HEK293 (cell line): ENCODE data around the gene PRCD.
A peak's percentile ranks its signal among the peaks of the same experiment; 100 is the strongest.

ENCODE experiments used
- CTCF ChIA-PET: fragments of 350-600 bp; formaldehyde crosslinking; extraction: SDS; loops from one replicate; lab custom pipeline; 2021; ENCODE audit warnings: antibody characterized with exemption; lab: Yijun Ruan, JAX
- POLR2A ChIA-PET: fragments of 300-600 bp; formaldehyde crosslinking; extraction: SDS; loops from one replicate; lab custom pipeline; 2020; ENCODE audit warnings: antibody characterized with exemption, inconsistent platforms; lab: Yijun Ruan, JAX
- H3K27ac ChIP-seq: fragments of 200-500 bp; sonication (Bioruptor generic); 2 replicates; pipeline ENCODE4 v1.5.1; 2014; ENCODE audit warnings: low read depth, low read length, control low read depth, inconsistent platforms; ENCODE audit errors: extremely low read depth
- H3K36me3 ChIP-seq, 2 experiments: fragments of 200-500 bp in 1 of 2; sonication (Bioruptor generic) in 1 of 2; 1 replicate in 1 of 2; 2 replicates in 1 of 2; pipeline ENCODE4 v1.5.1; 2014 to 2017; ENCODE audit warnings: inconsistent platforms in 2 of 2, low read length in 2 of 2; ENCODE audit not compliant: control insufficient read depth in 2 of 2, insufficient read depth in 1 of 2
- H3K4me1 ChIP-seq: fragments of 200-500 bp; sonication (Bioruptor generic); 2 replicates; pipeline ENCODE4 v1.5.1; 2014; ENCODE audit warnings: mild to moderate bottlenecking, low read length, inconsistent platforms; ENCODE audit not compliant: control insufficient read depth, insufficient read depth
- H3K4me3 ChIP-seq: 2 replicates; pipeline ENCODE4 v1.5.1; 2011; ENCODE audit warnings: low read depth, mild to moderate bottlenecking, control low read depth, low read length, moderate library complexity
- H3K9me3 ChIP-seq: fragments of 200-500 bp; sonication (Bioruptor generic); 2 replicates; pipeline ENCODE4 v1.5.1; 2014; ENCODE audit warnings: low read depth, low read length, inconsistent platforms; ENCODE audit not compliant: control insufficient read depth, insufficient read depth
- MEIS1 ChIP-seq: sonication (generic); formaldehyde crosslinking; IDR thresholded peaks from 2 replicates; pipeline ENCODE4 v1.8.1; 2022; ENCODE audit warnings: missing genetic modification reagents, mild to moderate bottlenecking, borderline replicate concordance
- OVOL3 ChIP-seq: fragments of 450-650 bp; formaldehyde crosslinking; IDR thresholded peaks from 2 replicates; pipeline ENCODE4 v1.5.1; 2016; ENCODE audit warnings: missing biosample characterization, missing genetic modification characterization
- SP2 ChIP-seq: fragments of 450-650 bp; formaldehyde crosslinking; IDR thresholded peaks from 2 replicates; pipeline ENCODE4 v1.5.1; 2016; ENCODE audit warnings: missing biosample characterization, missing genetic modification characterization
- WT1 ChIP-seq: fragments of 450-650 bp; formaldehyde crosslinking; IDR thresholded peaks from 2 replicates; pipeline ENCODE4 v1.5.1; 2016; ENCODE audit warnings: missing biosample characterization, missing genetic modification characterization
- ZBTB20 ChIP-seq: fragments of 450-650 bp; formaldehyde crosslinking; IDR thresholded peaks from 2 replicates; pipeline ENCODE4 v1.5.1; 2016; ENCODE audit warnings: missing biosample characterization, missing genetic modification characterization
- ZEB2 ChIP-seq: fragments of 450-650 bp; formaldehyde crosslinking; IDR thresholded peaks from 2 replicates; pipeline ENCODE4 v1.5.1; 2016; ENCODE audit warnings: missing biosample characterization, missing genetic modification characterization
- ZFHX2 ChIP-seq: fragments of 450-650 bp; formaldehyde crosslinking; conservative IDR thresholded peaks from 2 replicates; pipeline ENCODE4 v1.5.1; 2016; ENCODE audit warnings: missing biosample characterization, missing genetic modification characterization
- ZNF133 ChIP-seq: fragments of 450-650 bp; formaldehyde crosslinking; IDR thresholded peaks from 2 replicates; pipeline ENCODE4 v1.5.1; 2016; ENCODE audit warnings: missing biosample characterization, missing genetic modification characterization
- ZNF23 ChIP-seq: fragments of 450-650 bp; formaldehyde crosslinking; IDR thresholded peaks from 2 replicates; pipeline ENCODE4 v1.5.1; 2016; ENCODE audit warnings: missing biosample characterization, missing genetic modification characterization, borderline replicate concordance
- ZNF302 ChIP-seq: fragments of 450-650 bp; formaldehyde crosslinking; IDR thresholded peaks from 2 replicates; pipeline ENCODE4 v1.5.1; 2016; ENCODE audit warnings: missing biosample characterization, missing genetic modification characterization, low read depth
- ZNF335 ChIP-seq: fragments of 450-650 bp; formaldehyde crosslinking; conservative IDR thresholded peaks from 2 replicates; pipeline ENCODE4 v1.5.1; 2016; ENCODE audit warnings: missing biosample characterization, missing genetic modification characterization
- ZNF366 ChIP-seq: fragments of 450-650 bp; formaldehyde crosslinking; conservative IDR thresholded peaks from 2 replicates; pipeline ENCODE4 v1.5.1; 2016; ENCODE audit warnings: missing biosample characterization, missing genetic modification characterization
- ZNF423 ChIP-seq: fragments of 450-650 bp; formaldehyde crosslinking; IDR thresholded peaks from 2 replicates; pipeline ENCODE4 v1.5.1; 2016; ENCODE audit warnings: missing biosample characterization, missing genetic modification characterization
- ZNF521 ChIP-seq: fragments of 450-650 bp; formaldehyde crosslinking; IDR thresholded peaks from 2 replicates; pipeline ENCODE4 v1.5.1; 2017; ENCODE audit warnings: missing biosample characterization, mild to moderate bottlenecking, missing genetic modification characterization
- ZNF585B ChIP-seq: fragments of 450-650 bp; formaldehyde crosslinking; IDR thresholded peaks from 2 replicates; pipeline ENCODE4 v1.5.1; 2016; ENCODE audit warnings: missing biosample characterization, missing genetic modification characterization
- ZNF600 ChIP-seq: fragments of 450-650 bp; formaldehyde crosslinking; IDR thresholded peaks from 2 replicates; pipeline ENCODE4 v1.5.1; 2016; ENCODE audit warnings: missing biosample characterization, missing genetic modification characterization
- ZNF610 ChIP-seq: fragments of 450-650 bp; formaldehyde crosslinking; IDR thresholded peaks from 2 replicates; pipeline ENCODE4 v1.5.1; 2016; ENCODE audit warnings: missing biosample characterization, missing genetic modification characterization, borderline replicate concordance
- ZNF768 ChIP-seq: fragments of 450-650 bp; formaldehyde crosslinking; IDR thresholded peaks from 2 replicates; pipeline ENCODE4 v1.5.1; 2018; ENCODE audit warnings: missing biosample characterization, mild to moderate bottlenecking, missing genetic modification characterization
- ZNF776 ChIP-seq: fragments of 450-650 bp; formaldehyde crosslinking; IDR thresholded peaks from 2 replicates; pipeline ENCODE4 v1.5.0; 2017; ENCODE audit warnings: missing biosample characterization, missing genetic modification characterization, borderline replicate concordance
- TF ChIP-seq, protein P1 (sequence below): fragments of 450-650 bp; formaldehyde crosslinking; IDR thresholded peaks from 2 replicates; pipeline ENCODE4 v1.5.1; 2016; ENCODE audit warnings: missing biosample characterization, missing genetic modification characterization
- TF ChIP-seq, protein P2 (sequence below): fragments of 450-650 bp; formaldehyde crosslinking; IDR thresholded peaks from 2 replicates; pipeline ENCODE4 v1.5.1; 2016; ENCODE audit warnings: missing biosample characterization, missing genetic modification characterization
- TF ChIP-seq, protein P3 (sequence below): fragments of 450-650 bp; formaldehyde crosslinking; IDR thresholded peaks from 2 replicates; pipeline ENCODE4 v1.5.1; 2016; ENCODE audit warnings: missing biosample characterization, missing genetic modification characterization
- TF ChIP-seq, protein P4 (sequence below): fragments of 450-650 bp; IDR thresholded peaks from 2 replicates; pipeline ENCODE4 v1.5.1; 2018; ENCODE audit warnings: missing biosample characterization, mild to moderate bottlenecking, missing genetic modification characterization
- TF ChIP-seq, protein P5 (sequence below): fragments of 450-650 bp; formaldehyde crosslinking; IDR thresholded peaks from 2 replicates; pipeline ENCODE4 v1.5.1; 2016; ENCODE audit warnings: missing biosample characterization, missing genetic modification characterization

The PRCD gene

DNA sequence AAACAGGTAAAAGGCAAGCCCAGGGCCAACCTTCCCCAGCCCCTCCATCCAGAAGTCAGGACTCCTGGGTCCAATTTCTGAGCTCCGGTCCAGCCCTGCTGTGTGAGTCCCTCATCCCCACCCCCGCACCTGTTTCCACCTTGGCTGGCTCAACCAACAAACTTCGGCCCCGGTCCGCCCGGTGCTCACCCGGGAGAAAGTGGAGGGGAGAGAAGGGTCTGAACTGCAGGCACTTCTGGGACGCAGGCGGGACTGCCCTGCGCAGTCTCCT is 39.2 kb upstream of the PRCD start:
- Histone ChIP-seq H3K4me1 (peaks cover 18% of the 10 kb centered on the region), H3K27ac (no peak overlapping the region; the same call in 1 of the 2 replicates), H3K9me3 (no peaks in the 10 kb centered on the region), H3K36me3 (no peaks in the 10 kb centered on the region), H3K4me3 (peak overlapping the region; percentile 66)
- TF ChIP-seq ZEB2 (tag by site-specific recombination) (peak; percentile 32; the same call in 1 of the 2 replicates), MEIS1 (no peak), ZFHX2 (tag by site-specific recombination) (peak; percentile 6; the same call in 1 of the 2 replicates), ZNF133 (no peak), ZNF335 (tag by site-specific recombination) (peak; percentile 74), SP2 (tag by site-specific recombination) (0 out of 2 replicates have a peak, but pooled peaks have one; percentile 7), ZNF600 (tag by site-specific recombination) (peak; percentile 12; the same call in 1 of the 2 replicates), ZBTB20 (tag by site-specific recombination) (peak; percentile 17; the same call in 1 of the 2 replicates)
- ChIA-PET CTCF (interaction anchor here (1.0 to 3.6 kb wide), 4 partner anchors 34 to 221 kb away, joined by 5 to 15 read pairs (median 8); partner anchors contain the start of gene AANAT), POLR2A (interaction anchor here (1.1 kb wide), 1 partner anchor 51 kb away, joined by 3 read pairs; no protein-coding TSS in a partner anchor)

DNA sequence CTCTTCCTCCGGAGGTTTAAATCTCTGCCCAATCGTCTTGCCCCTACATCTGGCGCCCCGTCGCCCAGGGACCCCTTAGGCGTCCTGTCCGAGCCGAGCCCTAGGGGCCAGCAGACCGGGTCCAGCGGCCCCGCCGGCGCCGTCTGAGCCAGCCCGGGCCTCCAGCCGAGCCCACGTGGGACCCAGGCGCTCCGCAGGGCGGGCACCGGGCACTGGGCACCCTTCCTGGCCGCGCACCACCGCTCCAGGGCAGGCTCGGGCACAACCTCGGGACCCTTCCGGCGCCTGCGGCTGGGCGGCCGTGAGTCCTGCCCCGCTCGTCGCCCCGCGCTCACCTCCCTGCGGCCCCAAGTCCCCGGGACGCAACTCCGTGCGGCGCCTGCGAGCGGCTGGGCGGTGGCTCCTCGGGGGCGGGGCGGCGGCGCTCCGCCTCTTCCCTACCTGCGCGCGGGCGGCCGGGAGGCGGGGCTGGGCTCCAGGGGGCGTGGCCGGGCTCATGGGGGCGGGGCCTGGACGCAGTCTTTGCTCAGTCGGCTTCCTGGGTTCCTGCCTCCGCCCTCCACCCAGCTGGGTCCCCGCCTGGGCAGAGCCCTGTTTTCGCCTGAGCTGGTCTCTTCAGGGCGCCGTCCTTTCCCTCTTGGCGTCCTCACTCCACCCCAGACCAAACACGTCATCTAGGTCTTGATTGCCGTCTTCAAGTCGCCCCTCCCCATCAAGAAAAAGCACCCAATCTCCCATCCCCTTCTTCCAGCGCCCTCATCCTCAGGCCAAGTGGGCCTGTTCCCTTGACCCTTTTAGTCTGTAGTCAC is 38.6 kb upstream of the PRCD start, which contains the start of gene RHBDF2:
TSS of gene RHBDF2 (minus strand) at position 406 of the 809 bp plus-strand sequence. CDS start 19,899 bp downstream, outside the sequence.
- peak within 1 kb of the TSS; percentile 66 for H3K4me3 ChIP-seq
- peaks cover 16% of the 10 kb centered on the region for H3K4me1 ChIP-seq
- CTCF ChIA-PET = interaction anchor here (0.6 to 7.3 kb wide), 11 partner anchors 10 to 198 kb away, joined by 3 to 58 read pairs (median 8); partner anchors contain the start of gene AANAT
- POLR2A ChIA-PET = interaction anchor here (0.6 to 1.6 kb wide), 5 partner anchors 21 to 169 kb away, joined by 3 to 5 read pairs (median 5); partner anchors contain the start of gene AANAT
- H3K9me3 ChIP-seq = no peaks in the 10 kb centered on the region
- H3K36me3 ChIP-seq = no peaks in the 10 kb centered on the region
- H3K27ac ChIP-seq = peak within 1 kb of the TSS; percentile 39; the same call in 1 of the 2 replicates
- TF ChIP-seq ZNF776 (tag by site-specific recombination) (no peak), ZNF585B (tag by site-specific recombination) (no peak), ZNF302 (tag by site-specific recombination) (no peak), ZNF423 (tag by site-specific recombination) (peak; percentile 76; the same call in 1 of the 2 replicates), ZNF366 (tag by site-specific recombination) (no peak), ZNF521 (tag by site-specific recombination) (no peak), ZNF23 (tag by site-specific recombination) (no peak), OVOL3 (tag by site-specific recombination) (no peak), ZNF610 (tag by site-specific recombination) (no peak), ZNF768 (tag by site-specific recombination) (no peak), WT1 (tag by site-specific recombination) (no peak)
- TF ChIP-seq, protein P1, sequence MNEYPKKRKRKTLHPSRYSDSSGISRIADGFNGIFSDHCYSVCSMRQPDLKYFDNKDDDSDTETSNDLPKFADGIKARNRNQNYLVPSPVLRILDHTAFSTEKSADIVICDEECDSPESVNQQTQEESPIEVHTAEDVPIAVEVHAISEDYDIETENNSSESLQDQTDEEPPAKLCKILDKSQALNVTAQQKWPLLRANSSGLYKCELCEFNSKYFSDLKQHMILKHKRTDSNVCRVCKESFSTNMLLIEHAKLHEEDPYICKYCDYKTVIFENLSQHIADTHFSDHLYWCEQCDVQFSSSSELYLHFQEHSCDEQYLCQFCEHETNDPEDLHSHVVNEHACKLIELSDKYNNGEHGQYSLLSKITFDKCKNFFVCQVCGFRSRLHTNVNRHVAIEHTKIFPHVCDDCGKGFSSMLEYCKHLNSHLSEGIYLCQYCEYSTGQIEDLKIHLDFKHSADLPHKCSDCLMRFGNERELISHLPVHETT = no peak
- TF ChIP-seq, protein P2, sequence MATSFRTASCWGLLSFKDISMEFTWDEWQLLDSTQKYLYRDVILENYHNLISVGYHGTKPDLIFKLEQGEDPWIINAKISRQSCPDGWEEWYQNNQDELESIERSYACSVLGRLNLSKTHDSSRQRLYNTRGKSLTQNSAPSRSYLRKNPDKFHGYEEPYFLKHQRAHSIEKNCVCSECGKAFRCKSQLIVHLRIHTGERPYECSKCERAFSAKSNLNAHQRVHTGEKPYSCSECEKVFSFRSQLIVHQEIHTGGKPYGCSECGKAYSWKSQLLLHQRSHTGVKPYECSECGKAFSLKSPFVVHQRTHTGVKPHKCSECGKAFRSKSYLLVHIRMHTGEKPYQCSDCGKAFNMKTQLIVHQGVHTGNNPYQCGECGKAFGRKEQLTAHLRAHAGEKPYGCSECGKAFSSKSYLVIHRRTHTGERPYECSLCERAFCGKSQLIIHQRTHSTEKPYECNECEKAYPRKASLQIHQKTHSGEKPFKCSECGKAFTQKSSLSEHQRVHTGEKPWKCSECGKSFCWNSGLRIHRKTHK = no peak
- TF ChIP-seq, protein P3, sequence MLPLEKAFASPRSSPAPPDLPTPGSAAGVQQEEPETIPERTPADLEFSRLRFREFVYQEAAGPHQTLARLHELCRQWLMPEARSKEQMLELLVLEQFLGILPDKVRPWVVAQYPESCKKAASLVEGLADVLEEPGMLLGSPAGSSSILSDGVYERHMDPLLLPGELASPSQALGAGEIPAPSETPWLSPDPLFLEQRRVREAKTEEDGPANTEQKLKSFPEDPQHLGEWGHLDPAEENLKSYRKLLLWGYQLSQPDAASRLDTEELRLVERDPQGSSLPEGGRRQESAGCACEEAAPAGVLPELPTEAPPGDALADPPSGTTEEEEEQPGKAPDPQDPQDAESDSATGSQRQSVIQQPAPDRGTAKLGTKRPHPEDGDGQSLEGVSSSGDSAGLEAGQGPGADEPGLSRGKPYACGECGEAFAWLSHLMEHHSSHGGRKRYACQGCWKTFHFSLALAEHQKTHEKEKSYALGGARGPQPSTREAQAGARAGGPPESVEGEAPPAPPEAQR (tag by site-specific recombination) = no peak
- TF ChIP-seq, protein P4, sequence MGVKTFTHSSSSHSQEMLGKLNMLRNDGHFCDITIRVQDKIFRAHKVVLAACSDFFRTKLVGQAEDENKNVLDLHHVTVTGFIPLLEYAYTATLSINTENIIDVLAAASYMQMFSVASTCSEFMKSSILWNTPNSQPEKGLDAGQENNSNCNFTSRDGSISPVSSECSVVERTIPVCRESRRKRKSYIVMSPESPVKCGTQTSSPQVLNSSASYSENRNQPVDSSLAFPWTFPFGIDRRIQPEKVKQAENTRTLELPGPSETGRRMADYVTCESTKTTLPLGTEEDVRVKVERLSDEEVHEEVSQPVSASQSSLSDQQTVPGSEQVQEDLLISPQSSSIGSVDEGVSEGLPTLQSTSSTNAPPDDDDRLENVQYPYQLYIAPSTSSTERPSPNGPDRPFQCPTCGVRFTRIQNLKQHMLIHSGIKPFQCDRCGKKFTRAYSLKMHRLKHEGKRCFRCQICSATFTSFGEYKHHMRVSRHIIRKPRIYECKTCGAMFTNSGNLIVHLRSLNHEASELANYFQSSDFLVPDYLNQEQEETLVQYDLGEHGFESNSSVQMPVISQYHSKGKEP (tag by site-specific recombination) = peak; percentile 49; the same call in 1 of the 2 replicates
- TF ChIP-seq, protein P5, sequence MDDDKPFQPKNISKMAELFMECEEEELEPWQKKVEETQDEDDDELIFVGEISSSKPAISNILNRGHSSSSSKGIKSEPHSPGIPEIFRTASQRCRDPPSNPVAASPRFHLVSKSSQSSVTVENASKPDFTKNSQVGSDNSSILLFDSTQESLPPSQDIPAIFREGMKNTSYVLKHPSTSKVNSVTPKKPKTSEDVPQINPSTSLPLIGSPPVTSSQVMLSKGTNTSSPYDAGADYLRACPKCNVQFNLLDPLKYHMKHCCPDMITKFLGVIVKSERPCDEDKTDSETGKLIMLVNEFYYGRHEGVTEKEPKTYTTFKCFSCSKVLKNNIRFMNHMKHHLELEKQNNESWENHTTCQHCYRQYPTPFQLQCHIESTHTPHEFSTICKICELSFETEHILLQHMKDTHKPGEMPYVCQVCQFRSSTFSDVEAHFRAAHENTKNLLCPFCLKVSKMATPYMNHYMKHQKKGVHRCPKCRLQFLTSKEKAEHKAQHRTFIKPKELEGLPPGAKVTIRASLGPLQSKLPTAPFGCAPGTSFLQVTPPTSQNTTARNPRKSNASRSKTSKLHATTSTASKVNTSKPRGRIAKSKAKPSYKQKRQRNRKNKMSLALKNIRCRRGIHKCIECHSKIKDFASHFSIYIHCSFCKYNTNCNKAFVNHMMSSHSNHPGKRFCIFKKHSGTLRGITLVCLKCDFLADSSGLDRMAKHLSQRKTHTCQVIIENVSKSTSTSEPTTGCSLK (tag by site-specific recombination) = no peak
